ENCODE results near the gene PRICKLE4. TPM values are rescaled to one million over a fixed set of nuclear protein-coding genes. Genes with fewer than 3 reads are reported as not detected.

The PRICKLE4 gene
- total and polyA plus RNA-seq, 2 of the 13 experiments (the other 11 are each of a cell fraction or from before 2014, with no cell fraction given): 0.92 to 1.2 TPM

- TF ChIP-seq ZNF639 (CRISPR knock-in tag; conservative IDR thresholded peaks at IDR 0.05) (no peak; the same call in 1 of the 2 replicates), ZNF281 (CRISPR knock-in tag; IDR thresholded peaks at IDR 0.05; ENCODE audit: borderline replicate concordance) (peak; percentile 63; the same call in 1 of the 2 replicates), ZNF136 (CRISPR knock-in tag; IDR thresholded peaks at IDR 0.05; ENCODE audit: low read depth) (no peak), HOXA7 (CRISPR knock-in tag; IDR thresholded peaks at IDR 0.05) (no peak), CEBPG (CRISPR knock-in tag; IDR thresholded peaks at IDR 0.05) (peak; percentile 98), NFE2L1 (CRISPR knock-in tag; IDR thresholded peaks at IDR 0.05; ENCODE audit: borderline replicate concordance) (no peak), ZC3H13 (CRISPR knock-in tag; IDR thresholded peaks at IDR 0.05) (peak; percentile 55), ZFP1 (CRISPR knock-in tag; IDR thresholded peaks at IDR 0.05) (peak; percentile 84; the same call in 1 of the 2 replicates), HIVEP1 (CRISPR knock-in tag; IDR thresholded peaks at IDR 0.05) (0 out of 2 replicates have a peak, but pooled peaks have one; percentile 24), MLX (CRISPR knock-in tag; IDR thresholded peaks at IDR 0.05) (no peak), ZFYVE20 (CRISPR knock-in tag; IDR thresholded peaks at IDR 0.05; ENCODE audit: borderline replicate concordance, low read depth) (no peak), HMGA1 (CRISPR knock-in tag; conservative IDR thresholded peaks at IDR 0.05) (no peak), ZNF841 (CRISPR knock-in tag; IDR thresholded peaks at IDR 0.05; ENCODE audit: borderline replicate concordance) (no peak), ZNF619 (CRISPR knock-in tag; IDR thresholded peaks at IDR 0.05) (no peak; the same call in 1 of the 2 replicates), ZNF224 (CRISPR knock-in tag; IDR thresholded peaks at IDR 0.05) (peak; percentile 84; the same call in 1 of the 2 replicates), RCOR2 (CRISPR knock-in tag; IDR thresholded peaks at IDR 0.05) (peak; percentile 87; the same call in 1 of the 2 replicates), PLSCR1 (CRISPR knock-in tag; IDR thresholded peaks at IDR 0.05; ENCODE audit: borderline replicate concordance) (no peak), ZNF672 (CRISPR knock-in tag; IDR thresholded peaks at IDR 0.05) (0 out of 2 replicates have a peak, but pooled peaks have one; percentile 71), U2AF2 (IDR thresholded peaks at IDR 0.05; ENCODE audit: low read depth, low read length) (no peak), PRDM10 (CRISPR knock-in tag; IDR thresholded peaks at IDR 0.05; ENCODE audit: low read depth) (peak; percentile 46; the same call in 1 of the 2 replicates)
Observed at GRCh38 chr6:41747256-41748101, 33.1 kb upstream of the PRICKLE4 start, which contains the start of gene PGC (continued).

Data from HepG2 (cell line).